Skeletal muscle tissue (tissue), 4 donors: Measurements from ENCODE around the gene NFATC2IP. TPM values are rescaled to one million over a fixed set of nuclear protein-coding genes. Genes with fewer than 3 reads are reported as not detected.
"Not testable (repeated sequence)": the region's sequence is repeated elsewhere in the genome, so short reads cannot be mapped to it uniquely, and the experiment has no call there.

Experiments used
- H3K27ac ChIP-seq: one replicate; pipeline ENCODE4 v1.7.0; 2013; ENCODE audit warnings: mild to moderate bottlenecking, low read depth, low read length, inconsistent platforms
- H3K27me3 ChIP-seq, 3 donors: one replicate each; pipeline ENCODE4 v1.7.0; 2013; ENCODE audit warnings: low read length in 3 of 3; ENCODE audit not compliant: control insufficient read depth in 3 of 3, insufficient read depth in 3 of 3
- H3K36me3 ChIP-seq, 3 donors: one replicate each; pipeline ENCODE4 v1.7.0; 2013; ENCODE audit warnings: low read length in 3 of 3; ENCODE audit not compliant: control insufficient read depth in 3 of 3, insufficient read depth in 3 of 3
- H3K4me1 ChIP-seq, 3 donors: one replicate each; pipeline ENCODE4 v1.7.0; 2013; ENCODE audit warnings: low read length in 3 of 3, mild to moderate bottlenecking in 3 of 3; ENCODE audit not compliant: control insufficient read depth in 3 of 3, insufficient read depth in 3 of 3
- H3K4me3 ChIP-seq, 3 donors: one replicate each; pipeline ENCODE4 v1.7.0; 2013; ENCODE audit warnings: low read length in 3 of 3
- H3K9ac ChIP-seq, 3 donors: one replicate each; pipeline ENCODE4 v1.7.0; 2013; ENCODE audit warnings: low read length in 3 of 3, mild to moderate bottlenecking in 3 of 3, moderate library complexity in 2 of 3, low read depth in 1 of 3
- H3K9me3 ChIP-seq, 3 donors: one replicate each; pipeline ENCODE4 v1.7.0; 2013; ENCODE audit warnings: low read length in 3 of 3; ENCODE audit not compliant: control insufficient read depth in 3 of 3
- total RNA-seq: library from RNA; depleted of rRNA; stranded (reverse); fragments of >200 nt; gene quantifications from one replicate; pipeline ENCODE4 v1.2.3, GENCODE V29; 2014
- donor health status: Osteomylitis.

Gene NFATC2IP
- total RNA-seq, 1 donor from 2014 or later = 13.6 TPM

- Histone ChIP-seq H3K4me1 (peaks cover 7 to 13% (median 8%) of the 10 kb centered on the region in 3 donors), H3K27ac (peak overlapping the region; percentile 92), H3K9ac (peak overlapping the region; percentile 91 to 97 (median 93)), H3K36me3 (peaks cover 3% of the 10 kb centered on the region in 3 donors), H3K4me3 (peak overlapping the region; percentile 87 to 88 (median 88)), H3K27me3 (no peaks in the 10 kb centered on the region), H3K9me3 (no peaks in the 10 kb centered on the region)
Observed at GRCh38 chr16:28925386-28926228, 25.1 kb upstream of the NFATC2IP start.

- Histone ChIP-seq H3K9ac (peak overlapping the region in 1 of 3 donors; percentile 97), H3K4me1 (peaks cover 7 to 13% (median 8%) of the 10 kb centered on the region in 3 donors), H3K4me3 (peak overlapping the region in 2 of 3 donors; percentile 88)
- H3K27ac ChIP-seq, H3K9me3 ChIP-seq, H3K27me3 ChIP-seq, H3K36me3 ChIP-seq: not testable (repeated sequence)
Observed at GRCh38 chr16:28926284-28926683, 24.5 kb upstream of the NFATC2IP start.

DNA sequence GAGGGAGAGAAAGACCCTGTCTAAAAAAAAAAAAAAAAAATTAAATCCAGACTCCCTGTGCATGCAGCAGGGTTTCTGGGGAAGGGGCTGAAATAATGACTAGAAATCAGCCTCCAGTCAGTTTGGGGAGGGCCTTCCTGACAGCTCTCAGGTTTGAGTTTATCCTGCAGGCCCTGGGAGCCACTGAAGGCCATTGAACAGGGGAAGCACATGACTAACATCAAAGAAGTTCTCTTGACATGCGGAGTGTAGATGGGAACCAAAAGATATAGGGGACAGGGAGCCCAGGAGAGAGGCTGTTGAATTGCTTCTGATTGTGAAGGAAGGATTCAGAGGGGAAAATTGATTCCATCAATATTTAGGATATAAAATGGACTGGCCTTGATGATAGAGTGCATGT, 22.9 kb upstream of the NFATC2IP start:
- no peak overlapping the region for H3K9ac ChIP-seq
- no peaks in the 10 kb centered on the region for H3K27me3 ChIP-seq
- H3K36me3 ChIP-seq = no peaks in the 10 kb centered on the region
- no peaks in the 10 kb centered on the region for H3K9me3 ChIP-seq
- H3K4me1 ChIP-seq = peaks cover 7 to 13% (median 8%) of the 10 kb centered on the region in 3 donors
- no peak overlapping the region for H3K4me3 ChIP-seq
- no peak overlapping the region for H3K27ac ChIP-seq

GRCh38 chr16:28930203-28930602, 20.5 kb upstream of the NFATC2IP start:
- Histone ChIP-seq H3K9me3 (no peaks in the 10 kb centered on the region), H3K27ac (no peak overlapping the region), H3K36me3 (no peaks in the 10 kb centered on the region), H3K9ac (no peak overlapping the region), H3K27me3 (no peaks in the 10 kb centered on the region), H3K4me1 (peaks cover 3 to 7% (median 4%) of the 10 kb centered on the region in 3 donors), H3K4me3 (no peak overlapping the region)

- peaks cover 3 to 4% (median 4%) of the 10 kb centered on the region in 3 donors for H3K4me1 ChIP-seq
- no peaks in the 10 kb centered on the region for H3K36me3 ChIP-seq
- no peak overlapping the region for H3K4me3 ChIP-seq
- no peaks in the 10 kb centered on the region for H3K27me3 ChIP-seq
- peak overlapping the region in 1 of 3 donors; percentile 20 for H3K9ac ChIP-seq
- H3K9me3 ChIP-seq = no peaks in the 10 kb centered on the region
- no peak overlapping the region for H3K27ac ChIP-seq
Observed at GRCh38 chr16:28930652-28931051, 20.1 kb upstream of the NFATC2IP start.

DNA sequence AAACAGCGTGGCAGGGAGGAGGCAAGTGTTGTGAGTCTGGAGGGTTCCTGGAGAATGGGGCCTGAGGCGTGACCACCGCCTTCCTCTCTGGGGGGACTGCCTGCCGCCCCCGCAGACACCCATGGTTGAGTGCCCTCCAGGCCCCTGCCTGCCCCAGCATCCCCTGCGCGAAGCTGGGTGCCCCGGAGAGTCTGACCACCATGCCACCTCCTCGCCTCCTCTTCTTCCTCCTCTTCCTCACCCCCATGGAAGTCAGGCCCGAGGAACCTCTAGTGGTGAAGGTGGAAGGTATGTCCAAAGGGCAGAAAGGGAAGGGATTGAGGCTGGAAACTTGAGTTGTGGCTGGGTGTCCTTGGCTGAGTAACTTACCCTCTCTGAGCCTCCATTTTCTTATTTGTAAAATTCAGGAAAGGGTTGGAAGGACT, 18.9 kb upstream of the NFATC2IP start, which contains the start of gene CD19:
Gene CD19 (plus strand): TSS at position 171 of the 425 bp plus-strand sequence. CDS start 30 bp downstream, at position 201.
- H3K9me3 ChIP-seq = no peaks in the 10 kb centered on the region
- H3K36me3 ChIP-seq = no peaks in the 10 kb centered on the region
- no peak within 1 kb of the TSS for H3K4me3 ChIP-seq
- no peak within 1 kb of the TSS for H3K27ac ChIP-seq
- H3K27me3 ChIP-seq = no peaks in the 10 kb centered on the region
- peaks cover 0 to 2% (median 0%) of the 10 kb centered on the region in 3 donors for H3K4me1 ChIP-seq
- H3K9ac ChIP-seq = peak within 1 kb of the TSS in 1 of 3 donors; percentile 20

GRCh38 chr16:28932339-28933141, 18.2 kb upstream of the NFATC2IP start:
- peaks cover 0 to 2% (median 0%) of the 10 kb centered on the region in 3 donors for H3K4me1 ChIP-seq
- H3K36me3 ChIP-seq = no peaks in the 10 kb centered on the region

DNA sequence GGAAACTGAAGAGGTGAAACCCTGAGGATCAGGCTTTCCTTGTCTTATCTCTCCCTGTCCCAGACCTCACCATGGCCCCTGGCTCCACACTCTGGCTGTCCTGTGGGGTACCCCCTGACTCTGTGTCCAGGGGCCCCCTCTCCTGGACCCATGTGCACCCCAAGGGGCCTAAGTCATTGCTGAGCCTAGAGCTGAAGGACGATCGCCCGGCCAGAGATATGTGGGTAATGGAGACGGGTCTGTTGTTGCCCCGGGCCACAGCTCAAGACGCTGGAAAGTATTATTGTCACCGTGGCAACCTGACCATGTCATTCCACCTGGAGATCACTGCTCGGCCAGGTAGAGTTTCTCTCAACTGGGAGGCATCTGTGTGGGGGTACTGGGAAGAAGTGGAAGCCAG, 17.6 kb upstream of the NFATC2IP start:
- no peaks in the 10 kb centered on the region for H3K9me3 ChIP-seq
- no peak overlapping the region for H3K4me3 ChIP-seq
- no peak overlapping the region for H3K27ac ChIP-seq
- H3K9ac ChIP-seq = no peak overlapping the region
- peaks cover 0 to 2% (median 0%) of the 10 kb centered on the region in 3 donors for H3K4me1 ChIP-seq
- H3K27me3 ChIP-seq = peaks cover 0 to 4% (median 0%) of the 10 kb centered on the region in 3 donors
- H3K36me3 ChIP-seq = no peaks in the 10 kb centered on the region

More at GRCh38 chr16:28932339-28933141, 18.2 kb upstream of the NFATC2IP start:
- Histone ChIP-seq H3K9me3 (no peaks in the 10 kb centered on the region), H3K9ac (no peak overlapping the region), H3K27ac (no peak overlapping the region), H3K27me3 (peaks cover 0 to 3% (median 0%) of the 10 kb centered on the region in 3 donors), H3K4me3 (no peak overlapping the region)

DNA sequence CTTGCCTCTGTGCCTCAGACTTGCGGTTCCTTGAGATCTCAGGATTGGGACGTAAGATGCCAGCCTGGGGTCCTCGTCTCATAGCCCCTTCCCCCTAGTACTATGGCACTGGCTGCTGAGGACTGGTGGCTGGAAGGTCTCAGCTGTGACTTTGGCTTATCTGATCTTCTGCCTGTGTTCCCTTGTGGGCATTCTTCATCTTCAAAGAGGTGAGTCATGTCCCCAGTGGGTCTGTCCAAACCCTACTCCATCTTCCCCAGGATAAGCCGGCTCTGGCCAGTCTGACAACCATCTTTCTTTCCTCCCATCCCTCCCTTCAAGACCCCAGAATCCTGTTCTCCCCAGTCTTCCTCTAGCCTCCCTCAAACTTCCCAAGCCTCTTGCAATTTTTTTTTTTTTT, 15.4 kb upstream of the NFATC2IP start:
- Histone ChIP-seq H3K9me3 (no peaks in the 10 kb centered on the region), H3K9ac (no peak overlapping the region), H3K36me3 (no peaks in the 10 kb centered on the region), H3K27me3 (peaks cover 0 to 4% (median 0%) of the 10 kb centered on the region in 3 donors), H3K4me3 (no peak overlapping the region), H3K4me1 (peaks cover 0 to 2% (median 0%) of the 10 kb centered on the region in 3 donors), H3K27ac (no peak overlapping the region)
